Panc1 (cell line): Measurements from ENCODE around the gene SLC6A15.

Experiments
- CTCF ChIP-seq: fragments of 450-650 bp; IDR thresholded peaks from 2 replicates; pipeline ENCODE4 v1.5.1; 2017; ENCODE audit warnings: mild to moderate bottlenecking
- POLR2AphosphoS5 ChIP-seq: IDR thresholded peaks from 2 replicates; pipeline ENCODE4 v1.6.1; 2012; ENCODE audit warnings: mild to moderate bottlenecking, low read depth, low read length, moderate library complexity
- REST ChIP-seq, 2 experiments: IDR thresholded peaks; 2 replicates each; pipeline ENCODE4 v1.6.1; 2011 to 2012; ENCODE audit warnings: low read depth in 2 of 2, control low read depth in 1 of 2, low read length in 1 of 2, mild to moderate bottlenecking in 1 of 2, moderate library complexity in 1 of 2; ENCODE audit not compliant: insufficient read depth in 1 of 2
- TCF7L2 ChIP-seq: IDR thresholded peaks from 2 replicates; pipeline ENCODE4 v1.6.1; 2011; ENCODE audit warnings: mild to moderate bottlenecking, low read depth, low read length, inconsistent platforms

- TF ChIP-seq CTCF (peak; percentile 63; the same call in 1 of the 2 replicates), POLR2AphosphoS5 (no peak), TCF7L2 (no peak), REST (IDR thresholded peaks at IDR 0.05; ENCODE audit: insufficient read depth in 1 of 2, low read depth in 2 of 2, low read length in 1 of 2) (no peak)
These were observed 70.1 kb downstream of the SLC6A15 start for GRCh38 chr12:84842406-84843013.
